OCI-LY3 (cell line): ENCODE measurements around the gene NT5C3A.

Experiments used
- CTCF ChIP-seq: fragments of 200-600, 300-600 bp; sonication (generic); IDR thresholded peaks from 2 replicates; pipeline ENCODE4 v1.5.1; 2014; ENCODE audit warnings: antibody characterized with exemption, low read length, low read depth
- EZH2phosphoT487 ChIP-seq: fragments of 200-600 bp; shearing (Covaris generic); IDR thresholded peaks from 2 replicates; pipeline ENCODE4 v1.6.1; 2018; ENCODE audit warnings: antibody characterized with exemption, mixed run types, low read depth

- TF ChIP-seq CTCF (no peak), EZH2phosphoT487 (no peak)
Measured at GRCh38 chr7:33076737-33077136, 14.2 kb upstream of the NT5C3A start.
